Trophoblast cell (in vitro differentiated cells and primary cell): ENCODE results near the gene PAQR7.
A peak's percentile ranks its signal among the peaks of the same experiment; 100 is the strongest.

Experiments used
- DNase-seq, 2 donors: peaks; one replicate each; pipeline ENCODE4 v3.0.0-alpha.2; 2016
- H2AFZ ChIP-seq: 2 replicates; pipeline ENCODE4 v1.6.1; 2013; ENCODE audit warnings: low read length, moderate library complexity, mild to moderate bottlenecking; ENCODE audit not compliant: insufficient read depth, poor library complexity
- H2AK5ac ChIP-seq: 2 replicates; pipeline ENCODE4 v1.6.1; 2013; ENCODE audit warnings: mild to moderate bottlenecking, low read length
- H2BK120ac ChIP-seq: 2 replicates; pipeline ENCODE4 v1.6.1; 2013; ENCODE audit warnings: low read length, mild to moderate bottlenecking, moderate library complexity; ENCODE audit not compliant: insufficient read depth, poor library complexity
- H2BK12ac ChIP-seq: 2 replicates; pipeline ENCODE4 v1.6.1; 2013; ENCODE audit warnings: mild to moderate bottlenecking, low read length, moderate library complexity
- H2BK5ac ChIP-seq: 2 replicates; pipeline ENCODE4 v1.6.1; 2013; ENCODE audit warnings: low read length, low read depth, moderate library complexity, mild to moderate bottlenecking; ENCODE audit not compliant: poor library complexity
- H3K14ac ChIP-seq: 2 replicates; pipeline ENCODE4 v1.6.1; 2013; ENCODE audit warnings: mild to moderate bottlenecking, low read length
- H3K18ac ChIP-seq: 2 replicates; pipeline ENCODE4 v1.6.1; 2013; ENCODE audit warnings: mild to moderate bottlenecking, low read length
- H3K23ac ChIP-seq: 2 replicates; pipeline ENCODE4 v1.6.1; 2013; ENCODE audit warnings: low read length
- H3K27ac ChIP-seq: 2 replicates; pipeline ENCODE4 v1.5.1; 2013; ENCODE audit warnings: low read depth, mild to moderate bottlenecking, inconsistent platforms, low read length, moderate library complexity
- H3K27me3 ChIP-seq: 2 replicates; pipeline ENCODE4 v1.6.1; 2013; ENCODE audit warnings: inconsistent platforms, mild to moderate bottlenecking, low read length, moderate library complexity; ENCODE audit not compliant: insufficient read depth
- H3K36me3 ChIP-seq, 2 experiments: 1 replicate in 1 of 2; 2 replicates in 1 of 2; pipeline ENCODE4 v1.6.1; 2013; ENCODE audit warnings: low read length in 2 of 2, mild to moderate bottlenecking in 2 of 2, moderate library complexity in 1 of 2; ENCODE audit not compliant: insufficient read depth in 2 of 2, control insufficient read depth in 1 of 2
- H3K4ac ChIP-seq: 2 replicates; pipeline ENCODE4 v1.6.1; 2013; ENCODE audit warnings: low read depth, mild to moderate bottlenecking, low read length, moderate library complexity
- H3K4me1 ChIP-seq, 2 experiments: 1 replicate in 1 of 2; 2 replicates in 1 of 2; pipeline ENCODE4 v1.6.1; 2013; ENCODE audit warnings: low read length in 2 of 2, mild to moderate bottlenecking in 2 of 2, moderate library complexity in 1 of 2; ENCODE audit not compliant: insufficient read depth in 2 of 2, control insufficient read depth in 1 of 2
- H3K4me2 ChIP-seq: 2 replicates; pipeline ENCODE4 v1.6.1; 2013; ENCODE audit warnings: inconsistent platforms, mild to moderate bottlenecking, low read length, moderate library complexity
- H3K4me3 ChIP-seq: 2 replicates; pipeline ENCODE4 v1.5.1; 2013; ENCODE audit warnings: mild to moderate bottlenecking, low read depth, low read length, inconsistent platforms
- H3K79me1 ChIP-seq: one replicate; pipeline ENCODE4 v1.6.1; 2013; ENCODE audit warnings: low read length
- H3K79me2 ChIP-seq: 2 replicates; pipeline ENCODE4 v1.6.1; 2013; ENCODE audit warnings: low read length, mild to moderate bottlenecking; ENCODE audit not compliant: control insufficient read depth, insufficient read depth, poor library complexity
- H3K9ac ChIP-seq: 2 replicates; pipeline ENCODE4 v1.6.1; 2013; ENCODE audit warnings: mild to moderate bottlenecking, low read length
- H3K9me3 ChIP-seq: 2 replicates; pipeline ENCODE4 v1.6.1; 2013; ENCODE audit warnings: low read depth, mild to moderate bottlenecking, control low read depth, inconsistent platforms, low read length; ENCODE audit not compliant: insufficient read depth
- H4K12ac ChIP-seq: 2 replicates; pipeline ENCODE4 v1.6.1; 2013; ENCODE audit warnings: low read depth, mild to moderate bottlenecking, low read length, moderate library complexity
- H4K8ac ChIP-seq: 2 replicates; pipeline ENCODE4 v1.6.1; 2013; ENCODE audit warnings: low read depth, mild to moderate bottlenecking, low read length, moderate library complexity
- H4K91ac ChIP-seq: one replicate; pipeline ENCODE4 v1.6.1; 2013; ENCODE audit warnings: low read depth, mild to moderate bottlenecking, low read length, moderate library complexity
- WGBS: extraction: QIAGEN DNeasy Blood & Tissue Kit; methylation state at CpG from one replicate; pipeline ENCODE4 v1.1.7; 2013; ENCODE audit warnings: missing lambda C conversion rate; ENCODE audit not compliant: insufficient read length, insufficient coverage; ENCODE audit errors: extremely low coverage; 5-methylcytosine and 5-hydroxymethylcytosine counted together

PAQR7 gene

GRCh38 chr1:25873120-25873519 lies 2.4 kb downstream of the PAQR7 start:
- H2BK12ac ChIP-seq, result no peak overlapping the region
- H3K14ac ChIP-seq, result no peak overlapping the region
- H2BK5ac ChIP-seq, result no peak overlapping the region
- no peak overlapping the region for H2BK120ac ChIP-seq
- H3K27me3 ChIP-seq, result no peaks in the 10 kb centered on the region
- no peak overlapping the region for H2AFZ ChIP-seq
- H3K4me2 ChIP-seq, result no peak overlapping the region
- H2AK5ac ChIP-seq, result no peak overlapping the region
- H4K91ac ChIP-seq, result no peak overlapping the region
- H3K4me1 ChIP-seq, result peaks cover 17 to 24% of the 10 kb centered on the region in 2 experiments
- H4K8ac ChIP-seq, result no peak overlapping the region
- no peak overlapping the region for H3K18ac ChIP-seq
- H3K36me3 ChIP-seq, result peaks cover 9 to 13% of the 10 kb centered on the region in 2 experiments
- H3K4me3 ChIP-seq, result no peak overlapping the region
- DNase-seq, result no peak
- no peak overlapping the region for H4K12ac ChIP-seq
- WGBS, result no CpG with 5 or more reads among the region's 3 CpGs
- H3K9ac ChIP-seq, result no peak overlapping the region
- no peak overlapping the region for H3K27ac ChIP-seq
- H3K79me1 ChIP-seq, result peaks cover 19% of the 10 kb centered on the region
- H3K79me2 ChIP-seq, result peaks cover 12% of the 10 kb centered on the region
- peak overlapping the region; percentile 34 for H3K4ac ChIP-seq
- no peak overlapping the region for H3K23ac ChIP-seq
- H3K9me3 ChIP-seq, result no peaks in the 10 kb centered on the region

GRCh38 chr1:25872713-25873112 lies 2.8 kb downstream of the PAQR7 start:
- H3K18ac ChIP-seq, result no peak overlapping the region
- H3K14ac ChIP-seq, result no peak overlapping the region
- H2BK120ac ChIP-seq, result no peak overlapping the region
- H3K27ac ChIP-seq, result no peak overlapping the region
- no peak overlapping the region for H3K4me3 ChIP-seq
- no CpG with 5 or more reads among the region's 2 CpGs for WGBS
- no peak overlapping the region for H4K91ac ChIP-seq
- H3K4me2 ChIP-seq, result no peak overlapping the region
- H4K12ac ChIP-seq, result no peak overlapping the region
- no peak overlapping the region for H3K23ac ChIP-seq
- H3K4me1 ChIP-seq, result peaks cover 20 to 26% of the 10 kb centered on the region in 2 experiments
- DNase-seq, result no peak
- no peak overlapping the region for H2AK5ac ChIP-seq
- peaks cover 9 to 16% of the 10 kb centered on the region in 2 experiments for H3K36me3 ChIP-seq
- no peaks in the 10 kb centered on the region for H3K27me3 ChIP-seq
- peaks cover 19% of the 10 kb centered on the region for H3K79me1 ChIP-seq
- H2AFZ ChIP-seq, result no peak overlapping the region
- H2BK5ac ChIP-seq, result no peak overlapping the region
- H3K9me3 ChIP-seq, result no peaks in the 10 kb centered on the region
- no peak overlapping the region for H3K9ac ChIP-seq
- no peak overlapping the region for H4K8ac ChIP-seq
- peaks cover 12% of the 10 kb centered on the region for H3K79me2 ChIP-seq
- H3K4ac ChIP-seq, result no peak overlapping the region
- H2BK12ac ChIP-seq, result no peak overlapping the region

GRCh38 chr1:25871704-25872494 lies 3.6 kb downstream of the PAQR7 start:
- Histone ChIP-seq H3K18ac (no peak overlapping the region), H4K12ac (no peak overlapping the region), H2AFZ (no peak overlapping the region), H3K4me3 (no peak overlapping the region), H3K9ac (no peak overlapping the region), H3K27ac (no peak overlapping the region), H3K4ac (no peak overlapping the region), H3K14ac (no peak overlapping the region), H3K4me1 (peaks cover 20 to 27% of the 10 kb centered on the region in 2 experiments), H3K79me1 (peaks cover 19% of the 10 kb centered on the region), H2BK12ac (no peak overlapping the region), H2AK5ac (no peak overlapping the region), H4K8ac (no peak overlapping the region), H3K23ac (no peak overlapping the region), H3K27me3 (no peaks in the 10 kb centered on the region), H4K91ac (no peak overlapping the region), H3K9me3 (no peaks in the 10 kb centered on the region), H2BK5ac (no peak overlapping the region), H3K36me3 (peaks cover 9 to 20% of the 10 kb centered on the region in 2 experiments), H2BK120ac (no peak overlapping the region), H3K4me2 (no peak overlapping the region), H3K79me2 (peaks cover 12% of the 10 kb centered on the region)
- WGBS, result no CpG with 5 or more reads among the region's 9 CpGs
- DNase-seq, result no peak

- Histone ChIP-seq H3K9me3 (no peaks in the 10 kb centered on the region), H3K27ac (no peak overlapping the region), H3K4ac (no peak overlapping the region), H3K27me3 (no peaks in the 10 kb centered on the region), H4K8ac (no peak overlapping the region), H2BK120ac (no peak overlapping the region), H3K18ac (no peak overlapping the region), H3K9ac (no peak overlapping the region), H4K12ac (no peak overlapping the region), H3K4me1 (peaks cover 18 to 23% of the 10 kb centered on the region in 2 experiments), H3K4me3 (no peak overlapping the region), H3K14ac (no peak overlapping the region), H2BK12ac (no peak overlapping the region), H3K79me2 (peaks cover 11% of the 10 kb centered on the region), H2AFZ (no peak overlapping the region), H4K91ac (no peak overlapping the region), H3K23ac (no peak overlapping the region), H2AK5ac (no peak overlapping the region), H3K4me2 (no peak overlapping the region), H2BK5ac (no peak overlapping the region), H3K36me3 (peaks cover 9 to 20% of the 10 kb centered on the region in 2 experiments), H3K79me1 (peaks cover 18% of the 10 kb centered on the region)
- DNase-seq, result no peak
- no CpG with 5 or more reads among the region's 5 CpGs for WGBS
Observed at GRCh38 chr1:25871086-25871703, 4.3 kb downstream of the PAQR7 start.
